GM12878 (cell line): ENCODE measurements around the gene COG7.

Source experiments
- EZH2 ChIP-seq: IDR thresholded peaks from 2 replicates; pipeline ENCODE4 v1.6.1; 2012; ENCODE audit warnings: low read depth, mild to moderate bottlenecking, control low read depth, inconsistent platforms, low read length, borderline replicate concordance; ENCODE audit not compliant: control insufficient read depth
- MAX ChIP-seq: IDR thresholded peaks from 2 replicates; pipeline ENCODE4 v1.6.1; 2012; ENCODE audit warnings: low read depth, low read length, improper control_type of control experiment
- MYC ChIP-seq: IDR thresholded peaks from 2 replicates; pipeline ENCODE4 v1.6.1; 2011; ENCODE audit warnings: mild to moderate bottlenecking, low read length, moderate library complexity, inconsistent platforms; ENCODE audit not compliant: insufficient read depth, insufficient replicate concordance, insufficient read length, severe bottlenecking
- PAX5 ChIP-seq: IDR thresholded peaks from 2 replicates; pipeline ENCODE4 v1.6.1; 2011; ENCODE audit warnings: low read depth, low read length, borderline replicate concordance
- POLR2AphosphoS5 ChIP-seq: IDR thresholded peaks from 2 replicates; pipeline ENCODE4 v1.6.1; 2011; ENCODE audit warnings: mild to moderate bottlenecking, low read length, inconsistent platforms
- SREBF2 ChIP-seq: IDR thresholded peaks from 2 replicates; pipeline ENCODE4 v1.6.1; 2012; ENCODE audit warnings: mild to moderate bottlenecking, low read length
- SUZ12 ChIP-seq: fragments of 200-600 bp; sonication (generic); IDR thresholded peaks from one replicate; pipeline ENCODE4 v1.6.1; 2018; ENCODE audit warnings: antibody characterized with exemption, mild to moderate bottlenecking; ENCODE audit not compliant: unreplicated experiment
- ZSCAN29 ChIP-seq: fragments of 450-650 bp; IDR thresholded peaks from 2 replicates; pipeline ENCODE4 v1.6.1; 2017; ENCODE audit warnings: mild to moderate bottlenecking, moderate library complexity

GRCh38 chr16:23395732-23396131, 57.3 kb downstream of the COG7 start:
- TF ChIP-seq EZH2 (no peak), ZSCAN29 (no peak), POLR2AphosphoS5 (no peak), MYC (no peak), MAX (no peak), SUZ12 (no peak), PAX5 (no peak), SREBF2 (no peak)
